GM18508 (cell line): Measurements from ENCODE around the gene ENPP1.

Experiments used
- ATAC-seq: cut with Tn5 transposase; IDR thresholded peaks from one replicate; pipeline ENCODE4 v1.9.1; 2021; ENCODE audit warnings: moderate number of reproducible peaks; ENCODE audit not compliant: insufficient read depth, unreplicated experiment

ENPP1 gene

DNA sequence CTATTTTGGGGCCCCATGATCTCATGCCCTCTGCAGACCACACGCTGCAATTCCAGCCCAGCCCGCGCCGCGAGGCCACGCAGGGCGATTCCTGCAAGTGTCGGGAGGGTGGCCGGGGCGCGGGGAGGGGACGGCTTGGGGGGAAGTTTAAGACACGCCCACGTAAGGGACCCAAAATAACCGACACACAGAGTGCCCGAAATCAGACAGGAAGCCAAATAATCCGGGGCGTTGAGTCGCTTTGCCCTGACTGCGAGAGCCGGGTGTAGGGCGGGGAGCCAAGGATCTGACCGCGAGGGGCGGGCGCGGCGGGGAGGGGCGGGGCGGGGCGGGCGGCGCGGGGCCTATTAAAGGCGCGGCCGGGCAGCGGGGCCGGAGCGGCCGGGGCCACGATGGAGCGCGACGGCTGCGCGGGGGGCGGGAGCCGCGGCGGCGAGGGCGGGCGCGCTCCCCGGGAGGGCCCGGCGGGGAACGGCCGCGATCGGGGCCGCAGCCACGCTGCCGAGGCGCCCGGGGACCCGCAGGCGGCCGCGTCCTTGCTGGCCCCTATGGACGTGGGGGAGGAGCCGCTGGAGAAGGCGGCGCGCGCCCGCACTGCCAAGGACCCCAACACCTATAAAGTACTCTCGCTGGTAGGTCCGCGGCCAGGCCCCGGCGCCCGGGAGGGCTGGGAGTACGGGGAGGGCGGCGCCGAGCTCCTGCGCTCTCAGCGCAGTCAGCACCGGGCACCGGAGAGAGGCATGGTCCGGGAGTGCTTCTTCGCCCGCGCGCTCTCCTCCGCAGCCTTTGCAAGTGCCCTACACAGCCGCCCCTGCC lies at the start of gene ENPP1:
Gene ENPP1 (plus strand): TSS at position 377 of the 816 bp plus-strand sequence. CDS start 16 bp downstream, at position 393.
- no peak for ATAC-seq

DNA sequence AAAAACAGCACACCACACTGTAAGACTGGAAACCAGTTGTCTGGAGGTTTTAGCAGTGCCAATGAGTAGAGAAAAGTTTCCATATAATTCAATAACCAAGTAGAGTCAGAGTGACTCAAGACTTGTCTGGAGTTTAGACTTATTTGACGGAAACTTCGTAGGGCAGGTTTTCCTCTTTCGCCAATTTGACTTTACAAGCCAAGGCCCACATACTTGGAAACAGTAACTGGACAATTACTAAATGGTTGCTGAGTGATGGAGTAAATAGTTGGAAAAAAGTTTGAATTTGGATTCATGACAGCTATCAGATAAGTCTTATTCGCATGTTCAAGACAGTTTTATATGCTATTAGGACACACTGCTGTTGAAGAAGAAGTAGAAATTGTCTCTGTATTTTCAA lies 48.9 kb upstream of the ENPP1 start:
- ATAC-seq = no peak

GRCh38 chr6:131761060-131761761 lies 46.6 kb upstream of the ENPP1 start:
- no peak for ATAC-seq

DNA sequence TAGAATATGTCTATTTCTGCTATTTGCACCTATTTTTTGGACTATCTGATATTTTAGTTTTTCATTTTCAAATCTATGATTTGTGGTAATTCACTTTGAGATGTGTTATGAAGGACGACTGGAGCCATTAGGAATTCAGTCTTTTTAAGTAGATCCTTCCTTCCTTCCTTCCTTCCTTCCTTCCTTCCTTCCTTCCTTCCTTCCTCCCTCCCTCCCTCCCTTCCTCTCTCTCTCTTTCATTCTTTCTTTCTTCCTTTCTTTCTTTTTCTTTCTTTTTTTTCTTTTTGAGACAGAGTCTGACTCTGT lies 46.1 kb upstream of the ENPP1 start:
- ATAC-seq = no peak

- no peak for ATAC-seq
Observed at GRCh38 chr6:131762984-131763383, 44.8 kb upstream of the ENPP1 start.

DNA sequence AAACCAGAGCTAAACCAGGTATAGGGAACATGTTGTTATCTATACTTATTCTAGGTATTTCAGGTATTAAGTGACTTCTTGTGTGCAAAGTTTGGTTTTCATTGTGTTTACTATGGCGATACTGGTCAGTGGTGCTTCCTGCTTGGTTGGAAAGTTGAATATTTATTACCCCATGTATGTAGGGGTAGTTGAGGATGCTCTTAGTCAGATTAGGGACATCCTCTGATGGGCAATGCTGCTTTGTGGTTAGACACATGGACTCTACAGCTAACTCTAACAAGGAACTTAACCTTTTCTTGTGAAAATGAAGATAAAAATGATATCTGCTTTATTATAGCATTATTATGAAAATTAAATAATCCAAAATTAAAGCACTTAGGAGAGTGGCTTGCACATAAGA lies 44.1 kb upstream of the ENPP1 start:
- no peak for ATAC-seq

- ATAC-seq = no peak
Observed at GRCh38 chr6:131764350-131764749, 43.5 kb upstream of the ENPP1 start.

- no peak for ATAC-seq
Observed at GRCh38 chr6:131765081-131765803, 42.6 kb upstream of the ENPP1 start.

- ATAC-seq = no peak
Observed at GRCh38 chr6:131765804-131766135, 42.0 kb upstream of the ENPP1 start.

- no peak for ATAC-seq
Observed at GRCh38 chr6:131766631-131767030, 41.2 kb upstream of the ENPP1 start.

DNA sequence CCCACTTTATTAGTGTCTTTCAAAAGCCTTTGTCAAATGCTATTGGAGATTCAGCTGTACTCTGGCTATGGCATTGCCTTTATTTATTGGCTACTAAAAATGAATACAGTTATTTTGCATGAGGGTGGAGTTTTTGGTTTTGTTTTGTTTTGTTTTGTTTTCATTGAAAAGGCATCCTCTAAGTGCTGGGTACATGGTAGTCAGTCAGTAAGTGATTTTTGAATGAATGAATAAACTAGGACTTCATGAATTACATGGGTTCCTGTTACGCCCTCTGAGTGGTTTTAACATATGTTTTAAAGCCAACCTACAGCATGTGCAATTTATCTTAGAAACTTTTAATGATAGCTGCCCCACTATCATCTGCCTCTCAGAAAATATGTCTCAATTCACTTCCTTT lies 38.9 kb upstream of the ENPP1 start:
- ATAC-seq = no peak

DNA sequence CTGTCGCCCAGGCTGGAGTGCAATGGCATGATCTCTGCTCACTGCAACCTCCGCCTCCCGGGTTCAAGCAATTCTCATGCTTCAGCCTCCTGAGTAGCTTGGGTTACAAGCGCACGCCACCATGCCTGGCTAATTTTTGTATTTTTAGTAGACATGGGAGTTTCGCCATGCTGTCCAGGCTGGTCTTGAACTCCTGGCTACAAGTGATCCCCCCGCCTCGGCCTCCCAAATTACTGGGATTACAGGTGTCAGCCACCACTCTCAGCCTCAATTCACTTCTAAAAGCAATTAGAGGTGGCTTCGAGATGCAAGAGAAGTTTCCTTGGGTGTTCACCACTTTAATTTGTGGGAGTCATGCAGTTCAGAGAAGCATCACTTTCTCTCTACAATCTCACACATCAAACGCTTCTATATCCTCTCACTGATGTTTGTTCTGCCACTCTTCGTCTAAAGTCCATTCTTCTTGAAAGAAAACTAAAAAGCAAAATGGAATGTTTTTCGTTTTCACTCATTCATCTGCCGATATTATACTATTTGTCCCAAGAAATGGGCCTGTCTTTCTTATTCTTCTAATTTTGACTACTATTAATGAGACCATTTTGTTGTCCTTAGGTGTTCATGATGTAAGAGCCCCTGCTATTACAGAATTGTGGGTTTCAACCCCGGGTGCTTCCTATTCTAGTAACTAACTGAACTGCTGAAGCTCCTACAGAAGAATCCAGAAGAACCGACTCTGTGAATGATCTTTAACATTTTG lies 38.3 kb upstream of the ENPP1 start:
- ATAC-seq = no peak

DNA sequence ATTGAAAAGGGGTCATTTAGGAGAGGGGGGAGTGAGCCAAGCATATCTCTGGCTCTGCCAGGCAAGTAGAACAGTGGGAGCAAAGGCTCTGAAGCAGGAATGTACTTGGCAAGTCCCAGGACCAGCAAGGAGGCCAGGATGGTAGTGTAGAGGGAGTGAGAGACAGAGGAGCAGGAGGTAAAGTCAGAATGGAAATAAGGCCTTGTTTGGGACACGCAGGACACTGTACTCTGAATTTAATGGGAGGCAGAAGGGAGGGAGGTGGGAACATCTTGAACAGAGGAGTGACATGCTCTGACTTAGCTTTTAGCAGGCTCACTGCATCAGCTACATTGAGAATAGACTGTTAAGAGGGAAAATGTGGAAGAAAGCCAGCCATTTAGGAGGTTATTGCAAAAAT lies 37.0 kb upstream of the ENPP1 start:
- ATAC-seq = no peak

DNA sequence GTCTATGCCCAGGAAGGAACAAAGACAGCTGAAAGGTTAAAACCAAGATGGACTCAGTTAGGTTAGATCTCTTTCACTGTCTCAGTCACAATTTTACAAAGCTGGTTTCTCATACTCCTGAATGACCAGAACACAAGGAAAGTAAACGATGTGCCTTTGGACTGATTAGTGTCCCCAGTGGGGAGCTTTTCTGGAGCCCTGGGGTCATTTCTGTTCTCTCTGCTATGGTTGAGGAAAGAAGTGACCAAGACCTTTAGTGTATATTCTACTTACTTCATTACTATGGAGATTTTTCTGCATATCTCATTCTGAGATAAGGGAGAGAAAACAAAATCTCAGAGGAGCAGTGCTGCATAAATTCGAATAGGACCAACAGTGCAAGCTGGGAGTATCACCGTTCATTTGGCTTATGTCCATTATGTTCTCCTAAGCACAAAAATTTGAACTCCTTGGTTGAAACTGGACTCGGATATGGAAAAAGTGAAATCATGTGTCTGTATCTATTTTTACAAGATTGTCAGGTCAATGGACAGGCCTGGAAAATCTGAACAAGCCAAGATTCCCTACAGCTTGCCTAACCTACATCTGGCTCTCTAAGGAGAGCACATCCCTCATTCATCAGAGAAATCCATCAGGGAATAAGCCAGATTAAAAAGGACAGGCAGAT lies 34.4 kb upstream of the ENPP1 start:
- no peak for ATAC-seq

GRCh38 chr6:131775886-131776285 lies 31.9 kb upstream of the ENPP1 start:
- no peak for ATAC-seq

GRCh38 chr6:131776985-131777384 lies 30.8 kb upstream of the ENPP1 start:
- no peak for ATAC-seq

DNA sequence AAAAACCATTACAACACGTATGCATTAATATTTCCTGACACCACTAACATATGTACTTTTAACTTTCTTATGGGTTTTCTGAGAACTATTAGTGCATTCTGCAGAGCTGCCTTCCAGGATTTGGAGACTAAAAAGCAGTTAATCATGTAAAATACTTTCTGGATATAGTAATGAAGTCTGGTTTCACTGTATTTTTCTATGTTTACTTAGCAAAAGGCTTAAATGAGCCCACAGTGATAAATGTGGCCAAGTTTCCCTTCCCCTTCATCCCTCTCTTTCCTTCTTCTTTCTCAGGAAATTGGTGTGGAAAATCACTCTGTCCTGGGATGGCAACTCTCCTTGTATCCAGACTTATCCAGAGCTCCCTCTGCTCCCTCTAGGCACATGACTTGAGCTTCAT lies 29.7 kb upstream of the ENPP1 start:
- ATAC-seq = no peak

GRCh38 chr6:131779304-131779703 lies 28.5 kb upstream of the ENPP1 start:
- no peak for ATAC-seq

GRCh38 chr6:131780600-131780999 lies 27.2 kb upstream of the ENPP1 start:
- no peak for ATAC-seq

DNA sequence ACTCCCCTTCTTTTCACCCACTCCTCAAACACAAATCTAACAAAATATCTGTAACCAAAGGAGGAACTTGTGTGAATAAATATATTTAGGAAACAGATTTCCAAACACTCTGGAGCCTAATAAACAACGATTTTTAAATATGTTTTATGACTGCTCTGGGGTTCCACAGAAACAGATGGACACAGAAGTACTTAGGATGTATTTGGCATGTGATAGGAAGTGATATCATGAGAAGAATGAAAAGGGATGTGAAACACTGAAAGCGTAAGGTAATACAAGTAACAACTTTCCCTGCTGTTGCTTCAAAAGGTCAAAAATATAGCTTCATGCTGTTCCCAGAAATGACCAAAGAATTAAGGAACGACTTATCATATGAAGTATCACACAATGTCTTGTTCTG lies 26.1 kb upstream of the ENPP1 start:
- no peak for ATAC-seq
